ENCODE measurements around the gene FSTL4.

GRCh38 chr5:133362438-133362837 is 249.9 kb downstream of the FSTL4 start:
- TF ChIP-seq, protein P1, sequence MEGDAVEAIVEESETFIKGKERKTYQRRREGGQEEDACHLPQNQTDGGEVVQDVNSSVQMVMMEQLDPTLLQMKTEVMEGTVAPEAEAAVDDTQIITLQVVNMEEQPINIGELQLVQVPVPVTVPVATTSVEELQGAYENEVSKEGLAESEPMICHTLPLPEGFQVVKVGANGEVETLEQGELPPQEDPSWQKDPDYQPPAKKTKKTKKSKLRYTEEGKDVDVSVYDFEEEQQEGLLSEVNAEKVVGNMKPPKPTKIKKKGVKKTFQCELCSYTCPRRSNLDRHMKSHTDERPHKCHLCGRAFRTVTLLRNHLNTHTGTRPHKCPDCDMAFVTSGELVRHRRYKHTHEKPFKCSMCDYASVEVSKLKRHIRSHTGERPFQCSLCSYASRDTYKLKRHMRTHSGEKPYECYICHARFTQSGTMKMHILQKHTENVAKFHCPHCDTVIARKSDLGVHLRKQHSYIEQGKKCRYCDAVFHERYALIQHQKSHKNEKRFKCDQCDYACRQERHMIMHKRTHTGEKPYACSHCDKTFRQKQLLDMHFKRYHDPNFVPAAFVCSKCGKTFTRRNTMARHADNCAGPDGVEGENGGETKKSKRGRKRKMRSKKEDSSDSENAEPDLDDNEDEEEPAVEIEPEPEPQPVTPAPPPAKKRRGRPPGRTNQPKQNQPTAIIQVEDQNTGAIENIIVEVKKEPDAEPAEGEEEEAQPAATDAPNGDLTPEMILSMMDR (IDR thresholded peaks at IDR 0.05; ENCODE audit: low read depth, low read length, missing input control): no peak
- TF ChIP-seq, protein P2, sequence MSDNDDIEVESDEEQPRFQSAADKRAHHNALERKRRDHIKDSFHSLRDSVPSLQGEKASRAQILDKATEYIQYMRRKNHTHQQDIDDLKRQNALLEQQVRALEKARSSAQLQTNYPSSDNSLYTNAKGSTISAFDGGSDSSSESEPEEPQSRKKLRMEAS (IDR thresholded peaks at IDR 0.05): no peak
- TF ChIP-seq GABPA (IDR thresholded peaks at IDR 0.05 in 1 of 2, conservative IDR thresholded peaks at IDR 0.05 in 1 of 2): no peak
- no peak for TF ChIP-seq RXRA (IDR thresholded peaks at IDR 0.05)
- TF ChIP-seq EGR1 (IDR thresholded peaks at IDR 0.05; ENCODE audit: low read depth in 2 of 2): no peak
- TF ChIP-seq RAD21 (IDR thresholded peaks at IDR 0.05): no peak
- TF ChIP-seq TAF1 (conservative IDR thresholded peaks at IDR 0.05): no peak
- no peak for TF ChIP-seq FOXA2 (IDR thresholded peaks at IDR 0.05)
- TF ChIP-seq ATF3 (IDR thresholded peaks at IDR 0.05): no peak
- no peak for TF ChIP-seq REST (IDR thresholded peaks at IDR 0.05)
- TF ChIP-seq NR2F2 (IDR thresholded peaks at IDR 0.05): no peak
- no peak for TF ChIP-seq HNF4A (conservative IDR thresholded peaks at IDR 0.05)

Data from liver (tissue), 3 donors.